ENCODE measurements around the gene GAL3ST3. TPM values are rescaled to one million over a fixed set of nuclear protein-coding genes. Genes with fewer than 3 reads are reported as not detected.

The GAL3ST3 gene
- total RNA-seq, 1 donor from 2014 or later, result 0.73 TPM

DNA sequence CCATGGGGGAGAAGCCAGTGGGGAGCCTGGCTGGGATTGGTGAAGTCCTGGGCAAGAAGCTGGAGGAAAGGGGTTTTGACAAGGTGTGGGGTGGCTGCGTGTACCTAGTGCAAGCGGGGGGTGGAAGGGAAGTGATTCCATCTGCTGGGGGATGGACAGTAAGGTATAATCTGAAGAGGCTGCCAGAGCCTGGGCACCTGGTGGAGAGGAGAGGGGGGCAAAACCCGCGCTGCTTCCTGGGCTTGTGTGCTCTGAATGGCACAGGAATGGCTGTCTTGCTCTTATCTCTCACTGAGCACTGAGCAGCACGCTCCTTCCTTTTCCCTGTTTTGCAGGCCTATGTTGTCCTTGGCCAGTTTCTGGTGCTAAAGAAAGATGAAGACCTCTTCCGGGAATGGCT is 45.7 kb downstream of the GAL3ST3 start:
- DNase-seq (no peak), ATAC-seq (ENCODE audit: poor library complexity) (no peak)
- intact Hi-C loops (cut with DNase I), result no loop called here

DNA sequence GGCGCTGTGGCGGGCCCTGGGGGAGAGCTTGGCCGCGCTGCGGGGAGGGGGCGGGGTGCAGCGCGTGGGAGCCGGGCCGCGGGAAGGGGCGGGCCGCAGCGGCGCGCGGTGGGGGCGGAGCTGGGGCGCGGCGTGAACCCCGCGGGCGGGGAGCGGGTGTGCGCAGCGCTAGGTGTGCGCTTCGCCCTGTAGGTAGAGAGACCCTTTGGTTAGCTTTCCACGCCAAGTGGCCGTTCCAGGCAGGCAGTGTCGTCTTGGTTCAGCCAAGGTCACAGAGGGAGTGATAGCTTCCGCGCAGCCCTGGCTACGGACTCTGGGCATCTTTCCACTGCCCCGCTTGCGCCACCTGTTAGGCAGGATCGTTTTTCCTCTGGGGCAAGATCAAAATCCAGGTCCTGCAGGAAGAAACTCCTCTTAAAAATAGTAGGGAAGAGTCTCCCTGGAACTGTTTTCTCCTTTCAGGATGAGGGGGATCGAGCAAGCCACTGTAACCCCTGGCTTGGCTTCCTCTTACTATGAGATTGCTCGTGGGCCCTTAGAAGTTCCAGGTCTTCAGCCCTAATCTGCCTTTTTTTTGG is 46.2 kb downstream of the GAL3ST3 start:
- intact Hi-C loops (cut with DNase I), result no loop called here
- ATAC-seq (ENCODE audit: poor library complexity) (peak; percentile 91), DNase-seq (peak; percentile 70)

DNA sequence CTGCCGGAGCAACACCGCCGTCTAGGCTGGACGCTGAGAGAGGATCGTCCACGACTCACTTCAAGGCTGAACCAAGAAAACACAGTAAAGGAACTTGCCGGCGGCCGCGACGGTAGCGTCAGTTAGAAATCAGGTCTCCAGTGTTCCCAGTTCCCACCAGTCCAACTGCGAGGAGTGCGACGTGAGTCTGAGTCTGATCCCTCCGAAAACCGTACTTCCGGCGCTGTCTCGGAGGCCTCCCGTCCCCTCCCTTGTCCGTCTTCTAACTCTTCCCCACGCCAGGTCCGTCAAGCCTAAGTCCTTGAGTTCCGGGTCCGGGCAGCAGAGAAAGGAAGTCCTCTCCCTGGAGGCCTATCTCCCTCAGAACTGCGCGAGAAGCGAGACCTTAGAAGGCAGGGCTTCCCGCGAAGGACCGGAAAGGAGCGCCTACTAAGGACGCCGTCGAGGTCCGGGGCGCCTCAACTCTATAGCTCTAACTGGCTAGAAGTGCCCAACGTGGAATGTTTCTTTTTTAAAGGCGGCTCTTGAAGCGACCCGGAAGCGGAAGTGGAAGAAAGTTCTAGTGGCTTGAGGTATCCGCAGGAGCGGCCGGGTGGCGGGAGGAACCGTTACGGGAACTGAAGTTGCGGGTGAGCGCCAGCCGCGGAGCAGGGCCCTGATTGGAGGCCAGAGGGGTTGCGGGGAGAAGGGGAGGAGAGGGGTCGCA is 46.9 kb downstream of the GAL3ST3 start, which contains the start of the genes BANF1 and EIF1AD:
Gene BANF1 (plus strand): TSS at position 562 of the 706 bp plus-strand sequence. CDS start 748 bp downstream, outside the sequence.
Gene EIF1AD (minus strand): TSS at position 216 of the 706 bp plus-strand sequence. CDS start 1,768 bp downstream, outside the sequence.
- ATAC-seq (ENCODE audit: poor library complexity) (peak; percentile 93), DNase-seq (peak; percentile 92)
- intact Hi-C loops (cut with DNase I), result no loop called here

DNA sequence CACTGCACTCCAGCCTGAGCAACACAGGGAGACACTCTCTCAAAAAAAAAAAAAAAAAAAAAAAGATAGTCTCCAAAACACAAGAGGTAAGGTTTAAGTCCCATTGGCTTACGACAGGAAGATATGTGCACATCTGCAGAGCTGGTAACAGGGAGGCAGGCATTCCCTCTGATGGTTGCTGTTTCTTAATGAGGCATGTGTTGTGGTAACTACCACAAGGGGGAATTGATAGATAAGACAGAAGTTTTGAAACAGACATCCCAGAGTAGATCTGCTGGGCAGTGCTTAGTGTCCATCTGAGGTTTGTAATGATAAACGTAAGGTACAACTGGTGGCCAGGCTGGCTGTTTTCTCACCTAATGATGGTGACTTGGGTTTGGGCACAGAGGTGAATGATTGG is 51.7 kb downstream of the GAL3ST3 start:
- intact Hi-C loops (cut with DNase I), result no loop called here
- ATAC-seq (ENCODE audit: poor library complexity), result no peak
- no peak for DNase-seq

DNA sequence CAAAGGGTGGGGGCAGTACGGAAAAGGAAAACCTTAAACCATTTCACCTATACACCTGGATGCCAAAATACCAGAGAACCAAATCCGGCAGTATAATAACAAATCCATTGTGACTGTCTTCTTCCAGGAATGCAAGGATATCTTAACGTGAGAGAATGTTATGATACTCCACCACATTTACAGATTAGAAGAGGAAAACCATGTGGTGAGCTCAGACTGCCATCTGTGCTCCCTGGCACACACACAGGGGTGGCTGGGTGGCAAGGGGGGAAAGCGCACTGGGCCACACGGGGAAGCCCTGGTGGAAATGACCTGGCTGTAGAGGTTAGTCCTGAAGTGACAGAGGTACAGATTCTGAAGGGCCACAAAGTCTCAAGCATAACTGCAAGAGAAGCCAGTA is 56.9 kb downstream of the GAL3ST3 start:
- intact Hi-C loops (cut with DNase I), result no loop called here
- ATAC-seq (ENCODE audit: poor library complexity) (no peak), DNase-seq (no peak)

Other genes with a start within 250 kb of the GAL3ST3 start
- not detected for gene SNX32, start 215.2 kb downstream of the GAL3ST3 start, total RNA-seq
- gene CFL1, start 191.0 kb downstream of the GAL3ST3 start, total RNA-seq, result 288 TPM
- gene MUS81, start 188.7 kb downstream of the GAL3ST3 start, total RNA-seq, result 30.7 TPM
- gene EFEMP2, start 176.4 kb downstream of the GAL3ST3 start, total RNA-seq, result 80.0 TPM
- gene CTSW, start 169.3 kb downstream of the GAL3ST3 start, total RNA-seq, result 0.73 TPM
- gene FIBP, start 160.7 kb downstream of the GAL3ST3 start, total RNA-seq, result 37.7 TPM
- 27.9 TPM for gene CCDC85B, start 158.5 kb downstream of the GAL3ST3 start, total RNA-seq
- gene FOSL1, start 148.8 kb downstream of the GAL3ST3 start, total RNA-seq, result 0.70 TPM
- gene C11orf68, start 130.1 kb downstream of the GAL3ST3 start, total RNA-seq, result 36.1 TPM
- gene DRAP1, start 129.7 kb downstream of the GAL3ST3 start, total RNA-seq, result 81.9 TPM
- gene TSGA10IP, start 103.7 kb downstream of the GAL3ST3 start, total RNA-seq, result not detected
- gene SART1, start 87.4 kb downstream of the GAL3ST3 start, total RNA-seq, result 24.5 TPM
- 20.1 TPM for gene EIF1AD, start 47.0 kb downstream of the GAL3ST3 start, total RNA-seq
- gene BANF1, start 46.7 kb downstream of the GAL3ST3 start, total RNA-seq, result 256 TPM
- gene CST6, start 37.2 kb downstream of the GAL3ST3 start, total RNA-seq, result not detected
- not detected for gene CATSPER1, start 22.7 kb downstream of the GAL3ST3 start, total RNA-seq
- gene SF3B2, start 3.2 kb upstream of the GAL3ST3 start, total RNA-seq, result 61.2 TPM
- gene PACS1, start 21.1 kb upstream of the GAL3ST3 start, total RNA-seq, result 46.5 TPM
- 30.7 TPM for gene KLC2, start 208.5 kb upstream of the GAL3ST3 start, total RNA-seq
- gene RAB1B, start 219.5 kb upstream of the GAL3ST3 start, total RNA-seq, result 114 TPM
- gene CNIH2, start 229.0 kb upstream of the GAL3ST3 start, total RNA-seq, result not detected
- gene YIF1A, start 240.0 kb upstream of the GAL3ST3 start, total RNA-seq, result 38.4 TPM
- gene TMEM151A, start 242.7 kb upstream of the GAL3ST3 start, total RNA-seq, result not detected

Measured in Right ventricle myocardium superior (tissue), 1 donor.